ENCODE measurements around the gene GRK5. TPM values are rescaled to one million over a fixed set of nuclear protein-coding genes. Genes with fewer than 3 reads are reported as not detected.

The GRK5 gene
- total and polyA plus RNA-seq, 9 donors = 18.1 to 29.2 (median 23.8) TPM

DNA sequence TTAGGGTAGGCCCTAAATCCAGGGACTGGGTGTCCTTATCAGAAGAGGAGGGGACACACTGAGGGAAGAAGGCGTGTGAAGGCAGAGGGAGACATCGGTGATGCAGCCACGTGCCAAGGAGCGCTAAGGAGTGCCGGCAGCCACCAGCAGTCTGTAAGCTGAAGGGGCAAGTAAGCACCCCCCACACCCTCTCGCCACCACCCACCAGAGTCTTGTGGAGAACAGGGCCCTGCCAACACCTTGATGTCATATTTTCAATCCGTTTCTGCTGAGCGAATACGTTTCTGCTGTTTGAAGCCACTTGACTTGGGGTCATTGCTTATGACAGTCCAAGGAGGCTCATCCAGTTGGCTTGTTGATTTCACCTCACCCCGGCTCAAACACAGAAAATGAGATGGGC, 297.3 kb downstream of the GRK5 start:
- H3K27ac ChIP-seq (ENCODE audit: low read length) = peak overlapping the region; percentile 88
- no peaks in the 10 kb centered on the region for H3K9me3 ChIP-seq (replicated peaks; ENCODE audit: control insufficient read depth, low read depth, low read length)
- WGBS (ENCODE audit: insufficient coverage) = 57% methylated on average over 4 of the region's 10 CpGs
- peaks cover 40% of the 10 kb centered on the region for H3K4me1 ChIP-seq (ENCODE audit: control insufficient read depth, insufficient read depth, low read length)
- no peak for DNase-seq
- H3K27me3 ChIP-seq (ENCODE audit: control insufficient read depth, insufficient read depth, low read length) = no peaks in the 10 kb centered on the region
- H3K4me3 ChIP-seq (ENCODE audit: low read length) = no peak overlapping the region
- H3K36me3 ChIP-seq (ENCODE audit: control insufficient read depth, insufficient read depth, low read length) = peaks cover 8% of the 10 kb centered on the region

GRCh38 chr10:119505131-119505551, 297.8 kb downstream of the GRK5 start:
- H3K4me3 ChIP-seq (ENCODE audit: low read length) = no peak overlapping the region
- H3K4me1 ChIP-seq (ENCODE audit: control insufficient read depth, insufficient read depth, low read length) = peaks cover 43% of the 10 kb centered on the region
- DNase-seq = peak; percentile 99
- H3K27me3 ChIP-seq (ENCODE audit: control insufficient read depth, insufficient read depth, low read length) = no peaks in the 10 kb centered on the region
- H3K9me3 ChIP-seq (replicated peaks; ENCODE audit: control insufficient read depth, low read depth, low read length) = no peaks in the 10 kb centered on the region
- peaks cover 11% of the 10 kb centered on the region for H3K36me3 ChIP-seq (ENCODE audit: control insufficient read depth, insufficient read depth, low read length)
- H3K27ac ChIP-seq (ENCODE audit: low read length) = peak overlapping the region; percentile 88
- 34% methylated on average over 7 of the region's 12 CpGs for WGBS (ENCODE audit: insufficient coverage)

Other genes with a start within 250 kb of the GRK5 start
- gene NANOS1, start 177.9 kb upstream of the GRK5 start, total RNA-seq = 3.7 TPM
- gene NANOS1, start 177.9 kb upstream of the GRK5 start, polyA plus RNA-seq (ENCODE audit: insufficient read depth in 1 of 8, insufficient read length in 8 of 8, low replicate concordance in 1 of 8) = 10 to 100 TPM in 1 of 8 donors, 1 to 10 TPM in 7; 4.6 to 10.0 (median 7.1) TPM
- 65.6 TPM for gene EIF3A, start 126.8 kb upstream of the GRK5 start, total RNA-seq
- gene EIF3A, start 126.8 kb upstream of the GRK5 start, polyA plus RNA-seq (ENCODE audit: insufficient read depth in 1 of 8, insufficient read length in 8 of 8, low replicate concordance in 1 of 8) = 100 to 1,000 TPM; 111 to 160 (median 144) TPM
- gene DENND10, start 103.5 kb upstream of the GRK5 start, total RNA-seq = 32.5 TPM
- gene DENND10, start 103.5 kb upstream of the GRK5 start, polyA plus RNA-seq (ENCODE audit: insufficient read depth in 1 of 8, insufficient read length in 8 of 8, low replicate concordance in 1 of 8) = 10 to 100 TPM; 24.7 to 38.5 (median 33.6) TPM
- 18.9 TPM for gene SFXN4, start 41.9 kb upstream of the GRK5 start, total RNA-seq
- gene SFXN4, start 41.9 kb upstream of the GRK5 start, polyA plus RNA-seq (ENCODE audit: insufficient read depth in 1 of 8, insufficient read length in 8 of 8, low replicate concordance in 1 of 8) = 10 to 100 TPM; 18.6 to 29.7 (median 21.5) TPM
- 120 TPM for gene PRDX3, start 28.8 kb upstream of the GRK5 start, total RNA-seq
- gene PRDX3, start 28.8 kb upstream of the GRK5 start, polyA plus RNA-seq (ENCODE audit: insufficient read depth in 1 of 8, insufficient read length in 8 of 8, low replicate concordance in 1 of 8) = 100 to 1,000 TPM; 127 to 155 (median 136) TPM

Measured in muscle of leg (tissue), 11 donors.